AG08396 (cell line): ENCODE measurements around the gene LAMA4.
"Not testable (repeated sequence)": the region's sequence is repeated elsewhere in the genome, so short reads cannot be mapped to it uniquely, and the experiment has no call there.

Experiments used
- DNase-seq: peaks from one replicate; pipeline ENCODE4 v3.0.0; 2012; ENCODE audit warnings: low spot score, mixed read lengths

LAMA4 gene

GRCh38 chr6:112215488-112216284 is 38.7 kb downstream of the LAMA4 start:
- DNase-seq = no peak

- no peak for DNase-seq
Measured at GRCh38 chr6:112214739-112215269, 39.6 kb downstream of the LAMA4 start.

- no peak for DNase-seq
Measured at GRCh38 chr6:112210852-112211251, 43.5 kb downstream of the LAMA4 start.

GRCh38 chr6:112209131-112209530 is 45.2 kb downstream of the LAMA4 start:
- no peak for DNase-seq

- DNase-seq = no peak
Measured at GRCh38 chr6:112207776-112208175, 46.6 kb downstream of the LAMA4 start.

GRCh38 chr6:112207131-112207530 is 47.2 kb downstream of the LAMA4 start:
- DNase-seq = no peak

- no peak for DNase-seq
Measured at GRCh38 chr6:112206110-112206458, 48.3 kb downstream of the LAMA4 start.

- DNase-seq = no peak
Measured at GRCh38 chr6:112205427-112206109, 48.8 kb downstream of the LAMA4 start.

- DNase-seq = no peak
Measured at GRCh38 chr6:112204350-112204706, 50.0 kb downstream of the LAMA4 start.

GRCh38 chr6:112203577-112204349 is 50.6 kb downstream of the LAMA4 start:
- peak; percentile 29 for DNase-seq

- no peak for DNase-seq
Measured at GRCh38 chr6:112202639-112203341, 51.6 kb downstream of the LAMA4 start.

- DNase-seq = not testable (repeated sequence)
Measured at GRCh38 chr6:112200185-112200914, 54.0 kb downstream of the LAMA4 start.

- DNase-seq = no peak
Measured at GRCh38 chr6:112199001-112199403, 55.4 kb downstream of the LAMA4 start.

GRCh38 chr6:112198582-112198981 is 55.8 kb downstream of the LAMA4 start:
- DNase-seq = no peak

- DNase-seq = no peak
Measured at GRCh38 chr6:112197636-112198035, 56.7 kb downstream of the LAMA4 start.

GRCh38 chr6:112196306-112196705 is 58.1 kb downstream of the LAMA4 start:
- no peak for DNase-seq

GRCh38 chr6:112195166-112195565 is 59.2 kb downstream of the LAMA4 start:
- no peak for DNase-seq

- DNase-seq = no peak
Measured at GRCh38 chr6:112194511-112194910, 59.9 kb downstream of the LAMA4 start.

- DNase-seq = no peak
Measured at GRCh38 chr6:112193535-112194051, 60.8 kb downstream of the LAMA4 start.

GRCh38 chr6:112193117-112193516 is 61.2 kb downstream of the LAMA4 start:
- no peak for DNase-seq

GRCh38 chr6:112191509-112192020 is 62.8 kb downstream of the LAMA4 start:
- no peak for DNase-seq
